ENCODE results near the gene NBEA.

Gene NBEA, protein sequence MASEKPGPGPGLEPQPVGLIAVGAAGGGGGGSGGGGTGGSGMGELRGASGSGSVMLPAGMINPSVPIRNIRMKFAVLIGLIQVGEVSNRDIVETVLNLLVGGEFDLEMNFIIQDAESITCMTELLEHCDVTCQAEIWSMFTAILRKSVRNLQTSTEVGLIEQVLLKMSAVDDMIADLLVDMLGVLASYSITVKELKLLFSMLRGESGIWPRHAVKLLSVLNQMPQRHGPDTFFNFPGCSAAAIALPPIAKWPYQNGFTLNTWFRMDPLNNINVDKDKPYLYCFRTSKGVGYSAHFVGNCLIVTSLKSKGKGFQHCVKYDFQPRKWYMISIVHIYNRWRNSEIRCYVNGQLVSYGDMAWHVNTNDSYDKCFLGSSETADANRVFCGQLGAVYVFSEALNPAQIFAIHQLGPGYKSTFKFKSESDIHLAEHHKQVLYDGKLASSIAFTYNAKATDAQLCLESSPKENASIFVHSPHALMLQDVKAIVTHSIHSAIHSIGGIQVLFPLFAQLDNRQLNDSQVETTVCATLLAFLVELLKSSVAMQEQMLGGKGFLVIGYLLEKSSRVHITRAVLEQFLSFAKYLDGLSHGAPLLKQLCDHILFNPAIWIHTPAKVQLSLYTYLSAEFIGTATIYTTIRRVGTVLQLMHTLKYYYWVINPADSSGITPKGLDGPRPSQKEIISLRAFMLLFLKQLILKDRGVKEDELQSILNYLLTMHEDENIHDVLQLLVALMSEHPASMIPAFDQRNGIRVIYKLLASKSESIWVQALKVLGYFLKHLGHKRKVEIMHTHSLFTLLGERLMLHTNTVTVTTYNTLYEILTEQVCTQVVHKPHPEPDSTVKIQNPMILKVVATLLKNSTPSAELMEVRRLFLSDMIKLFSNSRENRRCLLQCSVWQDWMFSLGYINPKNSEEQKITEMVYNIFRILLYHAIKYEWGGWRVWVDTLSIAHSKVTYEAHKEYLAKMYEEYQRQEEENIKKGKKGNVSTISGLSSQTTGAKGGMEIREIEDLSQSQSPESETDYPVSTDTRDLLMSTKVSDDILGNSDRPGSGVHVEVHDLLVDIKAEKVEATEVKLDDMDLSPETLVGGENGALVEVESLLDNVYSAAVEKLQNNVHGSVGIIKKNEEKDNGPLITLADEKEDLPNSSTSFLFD (N-terminal part only)

GRCh38 chr13:34941835-34942731 is at the start of gene NBEA:
Gene NBEA, plus strand, starts transcription at chr13:34942270. Its CDS starts 551 bp downstream, at chr13:34942821.
- Histone ChIP-seq H3K27me3 (ENCODE audit: insufficient read depth, low read length) (peaks cover 52% of the 10 kb centered on the region), H3K36me3 (ENCODE audit: insufficient read depth, low read length) (no peaks in the 10 kb centered on the region), H3K4me3 (ENCODE audit: low read depth, low read length) (peak within 1 kb of the TSS; percentile 81), H3K4me1 (ENCODE audit: control insufficient read depth, insufficient read depth, low read length, unreplicated experiment) (no peaks in the 10 kb centered on the region), H2AFZ (ENCODE audit: low read length, unreplicated experiment) (peak within 1 kb of the TSS; percentile 61), H3K79me2 (ENCODE audit: control insufficient read depth, insufficient read depth, low read length, unreplicated experiment) (no peaks in the 10 kb centered on the region), H3K27ac (ENCODE audit: low read depth, low read length) (no peak within 1 kb of the TSS)

GRCh38 chr13:34894756-34895155 is 47.3 kb upstream of the NBEA start:
- H3K36me3 ChIP-seq (ENCODE audit: insufficient read depth, low read length): no peaks in the 10 kb centered on the region
- H3K27me3 ChIP-seq (ENCODE audit: insufficient read depth, low read length): peaks cover 2% of the 10 kb centered on the region; the same call in 1 of the 2 replicates
- H2AFZ ChIP-seq (ENCODE audit: low read length, unreplicated experiment): no peak overlapping the region
- no peaks in the 10 kb centered on the region for H3K4me1 ChIP-seq (ENCODE audit: control insufficient read depth, insufficient read depth, low read length, unreplicated experiment)
- H3K27ac ChIP-seq (ENCODE audit: low read depth, low read length): no peak overlapping the region
- H3K4me3 ChIP-seq (ENCODE audit: low read depth, low read length): no peak overlapping the region
- H3K79me2 ChIP-seq (ENCODE audit: control insufficient read depth, insufficient read depth, low read length, unreplicated experiment): no peaks in the 10 kb centered on the region

GRCh38 chr13:34897220-34897619 is 44.9 kb upstream of the NBEA start:
- H3K27ac ChIP-seq (ENCODE audit: low read depth, low read length): no peak overlapping the region

GRCh38 chr13:34899888-34900287 is 42.2 kb upstream of the NBEA start:
- H3K36me3 ChIP-seq (ENCODE audit: insufficient read depth, low read length): no peaks in the 10 kb centered on the region
- H3K27me3 ChIP-seq (ENCODE audit: insufficient read depth, low read length): peaks cover 17% of the 10 kb centered on the region; the same call in 1 of the 2 replicates
- no peak overlapping the region for H3K4me3 ChIP-seq (ENCODE audit: low read depth, low read length)
- no peaks in the 10 kb centered on the region for H3K4me1 ChIP-seq (ENCODE audit: control insufficient read depth, insufficient read depth, low read length, unreplicated experiment)
- no peaks in the 10 kb centered on the region for H3K79me2 ChIP-seq (ENCODE audit: control insufficient read depth, insufficient read depth, low read length, unreplicated experiment)
- H2AFZ ChIP-seq (ENCODE audit: low read length, unreplicated experiment): no peak overlapping the region
- no peak overlapping the region for H3K27ac ChIP-seq (ENCODE audit: low read depth, low read length)

More at GRCh38 chr13:34897220-34897619, 44.9 kb upstream of the NBEA start:
- no peak overlapping the region for H2AFZ ChIP-seq (ENCODE audit: low read length, unreplicated experiment)
- H3K79me2 ChIP-seq (ENCODE audit: control insufficient read depth, insufficient read depth, low read length, unreplicated experiment): no peaks in the 10 kb centered on the region
- peaks cover 11% of the 10 kb centered on the region for H3K27me3 ChIP-seq (ENCODE audit: insufficient read depth, low read length)
- no peak overlapping the region for H3K4me3 ChIP-seq (ENCODE audit: low read depth, low read length)
- no peaks in the 10 kb centered on the region for H3K4me1 ChIP-seq (ENCODE audit: control insufficient read depth, insufficient read depth, low read length, unreplicated experiment)
- H3K36me3 ChIP-seq (ENCODE audit: insufficient read depth, low read length): no peaks in the 10 kb centered on the region

DNA sequence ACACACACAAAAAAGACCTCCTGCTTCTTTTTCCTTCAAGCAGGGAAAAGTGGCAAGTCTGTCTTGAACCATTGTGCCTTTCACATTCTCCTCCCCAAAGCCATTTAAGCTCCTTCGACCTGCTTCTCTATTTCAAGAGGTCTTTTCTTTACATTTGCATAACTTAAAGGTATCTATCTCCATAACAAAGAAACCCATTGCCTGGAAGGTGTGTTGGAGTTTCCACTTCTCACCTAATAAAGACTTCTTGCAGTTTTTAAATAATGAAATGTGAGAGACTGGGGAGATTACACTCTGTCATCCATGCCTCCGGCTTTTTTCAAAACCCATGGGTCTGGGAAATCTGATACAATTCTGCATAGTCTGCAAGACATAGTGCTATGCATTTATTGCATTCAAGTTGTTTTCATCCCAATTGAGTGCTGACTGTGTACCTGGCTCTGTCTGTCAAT is 41.8 kb upstream of the NBEA start:
- Histone ChIP-seq H3K27ac (ENCODE audit: low read depth, low read length) (no peak overlapping the region), H3K79me2 (ENCODE audit: control insufficient read depth, insufficient read depth, low read length, unreplicated experiment) (no peaks in the 10 kb centered on the region), H3K36me3 (ENCODE audit: insufficient read depth, low read length) (no peaks in the 10 kb centered on the region), H3K4me3 (ENCODE audit: low read depth, low read length) (no peak overlapping the region), H3K27me3 (ENCODE audit: insufficient read depth, low read length) (peaks cover 19% of the 10 kb centered on the region; the same call in 1 of the 2 replicates), H2AFZ (ENCODE audit: low read length, unreplicated experiment) (no peak overlapping the region), H3K4me1 (ENCODE audit: control insufficient read depth, insufficient read depth, low read length, unreplicated experiment) (no peaks in the 10 kb centered on the region)

GRCh38 chr13:34901572-34901971 is 40.5 kb upstream of the NBEA start:
- peaks cover 23% of the 10 kb centered on the region; the same call in 1 of the 2 replicates for H3K27me3 ChIP-seq (ENCODE audit: insufficient read depth, low read length)
- no peaks in the 10 kb centered on the region for H3K4me1 ChIP-seq (ENCODE audit: control insufficient read depth, insufficient read depth, low read length, unreplicated experiment)
- no peaks in the 10 kb centered on the region for H3K79me2 ChIP-seq (ENCODE audit: control insufficient read depth, insufficient read depth, low read length, unreplicated experiment)
- no peak overlapping the region for H2AFZ ChIP-seq (ENCODE audit: low read length, unreplicated experiment)
- H3K36me3 ChIP-seq (ENCODE audit: insufficient read depth, low read length): no peaks in the 10 kb centered on the region
- no peak overlapping the region for H3K27ac ChIP-seq (ENCODE audit: low read depth, low read length)
- H3K4me3 ChIP-seq (ENCODE audit: low read depth, low read length): no peak overlapping the region

GRCh38 chr13:34911159-34911558 is 30.9 kb upstream of the NBEA start:
- Histone ChIP-seq H3K79me2 (ENCODE audit: control insufficient read depth, insufficient read depth, low read length, unreplicated experiment) (no peaks in the 10 kb centered on the region), H3K36me3 (ENCODE audit: insufficient read depth, low read length) (no peaks in the 10 kb centered on the region), H3K27me3 (ENCODE audit: insufficient read depth, low read length) (peaks cover 54% of the 10 kb centered on the region), H3K4me1 (ENCODE audit: control insufficient read depth, insufficient read depth, low read length, unreplicated experiment) (no peaks in the 10 kb centered on the region), H3K27ac (ENCODE audit: low read depth, low read length) (no peak overlapping the region), H2AFZ (ENCODE audit: low read length, unreplicated experiment) (no peak overlapping the region), H3K4me3 (ENCODE audit: low read depth, low read length) (no peak overlapping the region)

DNA sequence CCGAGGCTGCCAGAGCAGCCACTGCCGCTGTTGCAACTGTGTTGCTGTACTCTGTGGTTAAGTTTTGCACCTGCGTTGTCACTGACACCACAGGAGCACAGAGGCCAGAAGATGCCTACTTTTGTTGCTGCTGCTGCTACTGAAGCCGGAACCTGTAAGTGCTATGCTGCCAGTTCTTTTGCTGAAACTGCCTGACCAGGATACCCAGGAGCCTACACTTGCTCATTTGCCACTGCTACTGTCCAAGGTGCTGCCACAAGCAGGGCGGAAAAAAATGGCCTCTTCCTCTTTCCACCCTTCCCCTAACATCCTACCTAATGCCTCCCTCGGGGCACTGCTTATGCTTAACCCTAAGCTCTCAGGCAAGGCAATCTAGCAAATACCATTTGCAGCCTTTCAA is 29.0 kb upstream of the NBEA start:
- Histone ChIP-seq H3K36me3 (ENCODE audit: insufficient read depth, low read length) (no peaks in the 10 kb centered on the region), H3K4me3 (ENCODE audit: low read depth, low read length) (no peak overlapping the region), H3K79me2 (ENCODE audit: control insufficient read depth, insufficient read depth, low read length, unreplicated experiment) (no peaks in the 10 kb centered on the region), H3K4me1 (ENCODE audit: control insufficient read depth, insufficient read depth, low read length, unreplicated experiment) (no peaks in the 10 kb centered on the region), H2AFZ (ENCODE audit: low read length, unreplicated experiment) (no peak overlapping the region), H3K27ac (ENCODE audit: low read depth, low read length) (no peak overlapping the region), H3K27me3 (ENCODE audit: insufficient read depth, low read length) (peaks cover 59% of the 10 kb centered on the region)

DNA sequence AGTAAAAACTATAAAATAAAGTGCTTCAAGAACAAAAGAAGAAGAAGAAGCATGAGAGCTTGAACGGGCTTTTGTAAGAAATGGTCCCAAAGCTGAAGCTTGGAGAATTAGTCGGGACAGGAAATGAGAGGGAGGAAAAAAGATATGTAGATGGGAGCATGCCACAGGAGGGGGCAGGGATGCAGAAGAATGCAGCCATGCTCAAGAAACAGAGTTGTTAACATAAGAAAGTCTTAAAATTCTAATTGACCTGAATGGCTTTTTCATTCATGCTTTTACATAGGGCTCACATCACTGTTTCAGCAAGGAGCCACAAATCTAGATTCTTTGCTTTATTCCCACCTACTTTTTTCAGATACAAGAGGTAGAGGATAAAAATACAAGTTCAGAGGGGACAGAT is 27.7 kb upstream of the NBEA start:
- Histone ChIP-seq H2AFZ (ENCODE audit: low read length, unreplicated experiment) (no peak overlapping the region), H3K27ac (ENCODE audit: low read depth, low read length) (no peak overlapping the region), H3K79me2 (ENCODE audit: control insufficient read depth, insufficient read depth, low read length, unreplicated experiment) (no peaks in the 10 kb centered on the region), H3K4me3 (ENCODE audit: low read depth, low read length) (no peak overlapping the region), H3K4me1 (ENCODE audit: control insufficient read depth, insufficient read depth, low read length, unreplicated experiment) (no peaks in the 10 kb centered on the region), H3K27me3 (ENCODE audit: insufficient read depth, low read length) (peaks cover 50% of the 10 kb centered on the region), H3K36me3 (ENCODE audit: insufficient read depth, low read length) (no peaks in the 10 kb centered on the region)
